ENCODE data around the gene SHCBP1.

- TF ChIP-seq CTCF (IDR thresholded peaks at IDR 0.05; ENCODE audit: insufficient read depth, low read length, poor library complexity, severe bottlenecking) (no peak), EZH2phosphoT487 (conservative IDR thresholded peaks at IDR 0.05; ENCODE audit: low read length) (no peak)
These were observed at the start of gene SHCBP1 for GRCh38 chr16:46621006-46621933.
